DND-41 (cell line): ENCODE data around the gene PGM2L1.

Experiments used
- ATAC-seq: fragments of 200-7000 bp; cut with Tn5 transposase; 3 replicates; pipeline ENCODE4 v1.9.1; 2021; ENCODE audit warnings: low read depth; ENCODE audit not compliant: insufficient read depth
- DNase-seq: peaks from one replicate; pipeline ENCODE4 v3.0.0-alpha.2; 2020
- H2AFZ ChIP-seq: 2 replicates; pipeline ENCODE4 v1.6.0; 2012; ENCODE audit warnings: low read depth, low read length
- H3K27ac ChIP-seq: 2 replicates; pipeline ENCODE4 v1.5.1; 2012; ENCODE audit warnings: low read length, inconsistent platforms
- H3K27me3 ChIP-seq: fragments of 200-600 bp; sonication (generic); 2 replicates; pipeline ENCODE4 v1.6.0; 2012; ENCODE audit warnings: low read length, mild to moderate bottlenecking, inconsistent platforms; ENCODE audit not compliant: insufficient read depth, poor library complexity
- H3K36me3 ChIP-seq: 2 replicates; pipeline ENCODE4 v1.5.1; 2012; ENCODE audit warnings: low read length, inconsistent platforms; ENCODE audit not compliant: insufficient read depth
- H3K4me1 ChIP-seq: 2 replicates; pipeline ENCODE4 v1.5.1; 2012; ENCODE audit warnings: mild to moderate bottlenecking, low read length; ENCODE audit not compliant: insufficient read depth
- H3K4me2 ChIP-seq: 2 replicates; pipeline ENCODE4 v1.6.0; 2012; ENCODE audit warnings: mild to moderate bottlenecking, moderate library complexity, low read length, inconsistent platforms; ENCODE audit not compliant: insufficient read depth
- H3K4me3 ChIP-seq, 2 experiments: fragments of 200-600 bp in 1 of 2; shearing (Covaris generic) in 1 of 2; 2 replicates each; pipeline ENCODE4 v1.5.1; 2012 to 2016; ENCODE audit warnings: inconsistent platforms in 2 of 2, low read length in 2 of 2, mild to moderate bottlenecking in 2 of 2, low read depth in 1 of 2, moderate library complexity in 1 of 2
- H3K79me2 ChIP-seq: 2 replicates; pipeline ENCODE4 v1.6.0; 2012; ENCODE audit warnings: low read length, inconsistent platforms; ENCODE audit not compliant: insufficient read depth
- H3K9ac ChIP-seq: 2 replicates; pipeline ENCODE4 v1.6.0; 2012; ENCODE audit warnings: low read depth, mild to moderate bottlenecking, inconsistent platforms, low read length, moderate library complexity
- H3K9me3 ChIP-seq: 2 replicates; pipeline ENCODE4 v1.5.1; 2012; ENCODE audit warnings: low read length, moderate library complexity, mild to moderate bottlenecking, inconsistent platforms; ENCODE audit not compliant: insufficient read depth, severe bottlenecking
- H4K20me1 ChIP-seq: 2 replicates; pipeline ENCODE4 v1.6.0; 2012; ENCODE audit warnings: low read length; ENCODE audit not compliant: insufficient read depth
- EZH2 ChIP-seq: IDR thresholded peaks from 3 replicates; pipeline ENCODE4 v1.6.1; 2012; ENCODE audit warnings: borderline replicate concordance, low read depth, mild to moderate bottlenecking, moderate library complexity, low read length, inconsistent platforms; ENCODE audit not compliant: severe bottlenecking
- TF ChIP-seq, protein P1 (sequence below): IDR thresholded peaks from 2 replicates; pipeline ENCODE4 v1.5.1; 2012; ENCODE audit warnings: borderline replicate concordance, low read length, moderate library complexity, mild to moderate bottlenecking; ENCODE audit not compliant: poor library complexity, severe bottlenecking; ENCODE audit errors: extremely low read depth

Gene PGM2L1

GRCh38 chr11:74327076-74327475 is 71.2 kb downstream of the PGM2L1 start:
- DNase-seq (no peak), ATAC-seq (no peak)
- Histone ChIP-seq H3K4me2 (no peak overlapping the region), H3K9me3 (no peaks in the 10 kb centered on the region), H3K27me3 (peaks cover 2% of the 10 kb centered on the region), H4K20me1 (no peaks in the 10 kb centered on the region), H3K27ac (no peak overlapping the region), H3K9ac (no peak overlapping the region), H2AFZ (no peak overlapping the region), H3K4me3 (no peak overlapping the region), H3K4me1 (no peaks in the 10 kb centered on the region), H3K36me3 (no peaks in the 10 kb centered on the region), H3K79me2 (no peaks in the 10 kb centered on the region)
- TF ChIP-seq EZH2: no peak
- TF ChIP-seq, protein P1, sequence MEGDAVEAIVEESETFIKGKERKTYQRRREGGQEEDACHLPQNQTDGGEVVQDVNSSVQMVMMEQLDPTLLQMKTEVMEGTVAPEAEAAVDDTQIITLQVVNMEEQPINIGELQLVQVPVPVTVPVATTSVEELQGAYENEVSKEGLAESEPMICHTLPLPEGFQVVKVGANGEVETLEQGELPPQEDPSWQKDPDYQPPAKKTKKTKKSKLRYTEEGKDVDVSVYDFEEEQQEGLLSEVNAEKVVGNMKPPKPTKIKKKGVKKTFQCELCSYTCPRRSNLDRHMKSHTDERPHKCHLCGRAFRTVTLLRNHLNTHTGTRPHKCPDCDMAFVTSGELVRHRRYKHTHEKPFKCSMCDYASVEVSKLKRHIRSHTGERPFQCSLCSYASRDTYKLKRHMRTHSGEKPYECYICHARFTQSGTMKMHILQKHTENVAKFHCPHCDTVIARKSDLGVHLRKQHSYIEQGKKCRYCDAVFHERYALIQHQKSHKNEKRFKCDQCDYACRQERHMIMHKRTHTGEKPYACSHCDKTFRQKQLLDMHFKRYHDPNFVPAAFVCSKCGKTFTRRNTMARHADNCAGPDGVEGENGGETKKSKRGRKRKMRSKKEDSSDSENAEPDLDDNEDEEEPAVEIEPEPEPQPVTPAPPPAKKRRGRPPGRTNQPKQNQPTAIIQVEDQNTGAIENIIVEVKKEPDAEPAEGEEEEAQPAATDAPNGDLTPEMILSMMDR: no peak

DNA sequence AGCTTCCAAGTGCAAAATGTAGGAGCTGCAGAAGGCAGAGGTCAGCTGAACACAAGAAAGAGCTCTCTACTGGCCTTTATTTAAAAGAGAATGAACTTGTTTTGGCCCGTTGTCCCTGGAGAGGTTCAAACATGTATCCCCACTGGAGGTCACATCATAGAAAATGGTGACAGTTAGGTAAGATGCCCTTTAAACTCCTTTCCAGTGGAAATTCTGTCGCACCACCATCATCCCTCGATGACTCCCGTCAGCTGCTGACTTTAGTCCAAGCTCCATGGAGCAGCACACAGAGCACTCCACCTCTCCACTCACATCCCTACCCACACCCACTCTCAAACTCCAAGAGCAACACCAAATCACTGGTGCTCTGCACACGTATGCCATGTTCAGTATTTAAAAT is 71.6 kb downstream of the PGM2L1 start:
- H3K9ac ChIP-seq: no peak overlapping the region
- H4K20me1 ChIP-seq: no peaks in the 10 kb centered on the region
- H3K4me3 ChIP-seq: no peak overlapping the region
- H3K27ac ChIP-seq: no peak overlapping the region
- no peaks in the 10 kb centered on the region for H3K4me1 ChIP-seq
- H3K79me2 ChIP-seq: no peaks in the 10 kb centered on the region
- DNase-seq (no peak), ATAC-seq (no peak)
- no peaks in the 10 kb centered on the region for H3K36me3 ChIP-seq
- no peak overlapping the region for H3K4me2 ChIP-seq
- TF ChIP-seq EZH2: no peak
- TF ChIP-seq, protein P1: no peak
- H2AFZ ChIP-seq: no peak overlapping the region
- H3K27me3 ChIP-seq: peaks cover 2% of the 10 kb centered on the region
- no peaks in the 10 kb centered on the region for H3K9me3 ChIP-seq

GRCh38 chr11:74325649-74326645 is 72.3 kb downstream of the PGM2L1 start:
- Histone ChIP-seq H3K4me2 (no peak overlapping the region), H2AFZ (no peak overlapping the region), H3K9ac (no peak overlapping the region), H3K4me3 (no peak overlapping the region), H3K27me3 (peaks cover 2% of the 10 kb centered on the region), H3K4me1 (no peaks in the 10 kb centered on the region), H3K36me3 (no peaks in the 10 kb centered on the region), H3K79me2 (no peaks in the 10 kb centered on the region), H3K27ac (no peak overlapping the region), H4K20me1 (no peaks in the 10 kb centered on the region), H3K9me3 (no peaks in the 10 kb centered on the region)
- ATAC-seq (no peak), DNase-seq (no peak)
- TF ChIP-seq, protein P1: no peak
- TF ChIP-seq EZH2: no peak
